NCI-H187 treated with DMSO at 0.1 percent for 48 hours (cell line): ENCODE results near the gene PLAGL2.
"Not testable (repeated sequence)": the region's sequence is repeated elsewhere in the genome, so short reads cannot be mapped to it uniquely, and the experiment has no call there.

Source experiments
- DNase-seq: peaks from one replicate; lab custom pipeline; 2025; lab: John Stamatoyannopoulos, UW

Gene PLAGL2

GRCh38 chr20:32203356-32204204 is 4.0 kb downstream of the PLAGL2 start:
- no peak for DNase-seq

DNA sequence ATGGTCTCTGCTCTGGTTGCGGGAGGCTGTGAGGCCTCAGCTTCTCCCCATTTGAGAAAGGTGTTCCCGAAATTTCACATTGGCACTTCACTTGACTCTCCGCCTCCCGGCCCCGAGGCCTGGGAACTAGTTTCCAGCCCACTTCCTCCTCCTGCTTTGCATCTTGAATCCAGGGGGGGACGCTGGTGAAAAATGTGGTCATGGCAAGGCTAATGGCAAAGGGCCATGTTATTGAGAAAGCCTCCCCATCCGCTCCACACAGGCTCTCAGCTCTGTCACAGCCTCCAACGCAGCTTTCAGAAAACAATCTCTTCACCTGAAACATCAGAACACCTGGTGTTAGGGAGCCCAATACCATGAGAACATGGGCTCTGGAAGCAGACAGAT is 5.6 kb downstream of the PLAGL2 start:
- DNase-seq: no peak

GRCh38 chr20:32201296-32201976 is 6.1 kb downstream of the PLAGL2 start:
- DNase-seq: no peak

DNA sequence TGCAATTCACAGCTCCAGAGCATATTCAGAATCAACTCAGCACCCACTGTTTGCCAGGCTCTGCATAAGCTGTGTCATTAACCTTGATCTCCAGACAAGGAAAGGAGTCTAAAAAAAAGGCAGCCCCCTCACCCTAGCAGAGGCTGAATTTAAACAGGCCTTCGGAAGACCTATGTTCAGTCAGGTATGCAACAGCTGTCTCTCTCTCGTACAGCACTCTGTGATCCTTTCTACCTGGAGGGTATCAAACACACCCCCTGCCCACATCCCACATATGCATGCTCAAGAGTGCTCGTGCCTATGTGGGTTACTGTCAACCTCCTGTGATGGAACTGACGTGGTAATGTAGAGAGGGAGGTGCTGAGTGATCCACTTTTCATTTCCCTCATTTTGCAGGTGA is 8.5 kb downstream of the PLAGL2 start:
- no peak for DNase-seq

- not testable (repeated sequence) for DNase-seq
These were observed 10.4 kb downstream of the PLAGL2 start for GRCh38 chr20:32197136-32197535.

DNA sequence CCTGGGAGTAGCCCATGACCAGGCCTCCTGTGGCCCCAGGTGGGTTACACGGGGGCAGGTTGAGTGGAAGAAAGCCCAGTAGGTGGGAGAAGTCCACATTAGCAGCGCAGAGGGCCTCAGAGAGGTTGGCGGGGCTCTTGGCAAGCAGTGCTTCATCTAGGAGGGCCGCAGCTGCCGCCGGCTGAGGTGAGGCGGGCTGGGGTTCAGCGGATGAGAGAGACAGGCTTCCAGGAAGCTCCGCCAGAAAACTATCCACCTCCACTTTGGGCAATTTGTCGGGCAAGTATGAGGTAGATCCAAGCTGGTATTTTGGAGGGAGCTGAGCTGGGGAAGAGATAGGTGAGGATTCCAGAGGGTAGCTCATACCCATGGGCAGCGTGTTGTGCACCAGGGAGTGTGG is 10.9 kb downstream of the PLAGL2 start:
- not testable (repeated sequence) for DNase-seq

DNA sequence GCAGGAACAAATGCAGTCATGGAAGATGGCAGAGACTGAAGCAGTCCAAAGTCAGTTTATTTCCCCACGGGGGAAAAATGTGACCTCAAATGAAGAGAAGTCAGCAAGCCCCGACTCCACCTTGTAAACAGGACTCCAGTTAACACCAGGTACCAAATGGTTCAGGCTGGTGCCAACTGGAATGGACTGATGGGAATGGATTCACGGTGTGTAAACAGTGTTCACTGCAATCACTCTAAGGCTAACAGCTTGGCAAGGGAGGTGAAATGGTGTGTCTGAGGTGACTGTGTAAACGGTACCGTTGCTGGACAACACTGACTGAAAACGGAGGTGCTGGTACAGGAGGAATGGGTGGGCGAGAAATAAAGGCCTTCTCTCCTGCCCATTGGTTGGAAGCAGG is 12.0 kb downstream of the PLAGL2 start:
- DNase-seq: no peak

GRCh38 chr20:32193996-32194395 is 13.5 kb downstream of the PLAGL2 start:
- DNase-seq: no peak

- not testable (repeated sequence) for DNase-seq
These were observed 14.2 kb downstream of the PLAGL2 start for GRCh38 chr20:32193336-32193735.

DNA sequence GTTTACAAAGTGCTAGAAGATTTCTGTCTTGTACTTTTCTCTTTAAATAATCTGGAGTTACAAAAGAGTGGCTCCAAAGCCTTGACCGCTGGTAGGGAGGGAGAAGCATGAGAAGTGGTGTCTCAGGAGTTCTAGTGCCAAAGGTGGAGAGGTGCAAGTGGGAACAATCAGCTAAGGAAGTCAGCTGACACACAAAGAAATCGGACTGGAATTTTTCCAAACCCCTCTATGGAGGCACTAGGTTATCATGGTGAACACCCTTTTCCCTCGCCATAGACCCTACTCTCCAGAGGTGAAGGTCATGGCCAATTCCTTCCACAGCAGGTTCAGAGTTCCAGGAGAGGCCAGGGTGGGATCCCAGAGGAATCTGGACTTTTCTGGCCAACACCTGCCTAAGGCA is 14.8 kb downstream of the PLAGL2 start:
- no peak for DNase-seq

GRCh38 chr20:32191873-32192272 is 15.7 kb downstream of the PLAGL2 start:
- DNase-seq: no peak

DNA sequence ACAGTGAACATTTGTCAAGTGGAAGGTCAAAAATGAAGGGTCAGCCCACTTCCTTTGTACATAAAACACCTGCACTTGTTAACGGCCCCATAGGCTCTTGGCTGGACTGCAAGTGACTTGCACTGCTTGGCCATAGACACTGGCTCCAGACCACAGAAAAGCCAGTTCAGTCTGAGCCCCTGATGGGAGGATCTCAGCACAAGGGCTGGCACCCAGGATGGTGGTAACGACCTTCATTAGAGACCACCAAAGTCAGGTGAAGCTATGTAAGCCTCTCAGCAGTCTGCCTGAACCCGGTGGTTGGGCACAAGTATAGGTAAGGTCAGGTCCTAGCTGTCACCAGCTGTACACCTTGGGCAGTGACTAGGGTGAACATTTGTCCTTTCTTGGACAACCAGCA is 16.1 kb downstream of the PLAGL2 start:
- no peak for DNase-seq

DNA sequence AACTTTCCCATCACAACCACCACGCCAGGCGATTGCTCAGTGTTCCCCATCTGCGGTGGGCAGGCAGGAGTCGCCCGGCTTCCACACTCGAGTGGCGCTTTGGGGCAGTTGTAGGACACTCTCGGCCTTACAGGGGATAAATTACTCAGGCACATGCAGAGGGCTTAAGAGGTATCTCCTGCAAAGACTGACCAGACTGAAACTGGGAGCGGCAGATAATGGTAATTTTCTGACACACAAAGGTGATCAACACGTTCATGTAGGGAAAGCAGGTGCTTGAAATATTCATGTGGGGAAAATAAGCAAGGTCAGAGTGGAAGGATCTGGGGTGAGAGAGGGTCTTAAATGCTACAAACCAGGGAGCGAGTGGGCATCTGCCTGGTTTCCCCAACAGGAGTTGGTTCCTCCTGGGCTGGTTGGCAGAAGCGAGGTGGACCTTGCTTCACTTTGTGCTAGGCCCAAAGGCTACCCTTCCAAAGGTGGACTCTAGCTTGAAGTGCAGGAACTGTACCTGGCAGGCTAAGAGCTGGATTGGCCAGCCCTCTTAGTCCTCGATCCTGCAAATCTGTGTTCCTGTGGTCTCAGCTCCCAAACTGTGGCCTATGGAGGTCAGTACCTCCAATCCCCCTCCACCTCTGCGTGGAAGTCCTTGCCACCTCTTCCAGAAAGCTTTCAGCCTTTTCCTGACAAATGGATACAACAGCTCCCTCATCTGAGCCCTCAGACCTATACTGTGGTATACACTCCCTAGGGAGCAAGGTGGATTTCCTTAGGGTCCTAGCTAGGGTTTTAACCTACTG is 16.7 kb downstream of the PLAGL2 start:
- DNase-seq: no peak

GRCh38 chr20:32189691-32190615 is 17.6 kb downstream of the PLAGL2 start:
- no peak for DNase-seq

DNA sequence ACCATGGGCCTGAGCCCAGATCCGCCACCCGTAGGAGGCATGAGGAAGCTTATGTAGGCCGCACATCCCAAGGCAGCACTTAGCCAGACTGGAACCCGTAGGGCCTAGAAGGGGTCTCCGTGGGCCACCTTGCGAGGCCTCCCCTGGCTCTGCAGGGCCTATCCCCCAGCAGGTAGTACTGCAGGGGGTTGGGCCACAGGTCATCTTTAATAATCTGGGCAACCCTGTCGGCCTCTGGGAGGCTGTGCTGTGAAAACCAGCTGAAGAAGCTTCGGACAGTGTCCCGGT is 18.5 kb downstream of the PLAGL2 start:
- DNase-seq: no peak

- no peak for DNase-seq
These were observed 19.0 kb downstream of the PLAGL2 start for GRCh38 chr20:32188376-32189122.

GRCh38 chr20:32186506-32186905 is 21.0 kb downstream of the PLAGL2 start:
- no peak for DNase-seq

- no peak for DNase-seq
These were observed 22.5 kb downstream of the PLAGL2 start for GRCh38 chr20:32184961-32185603.

- no peak for DNase-seq
These were observed 23.5 kb downstream of the PLAGL2 start for GRCh38 chr20:32183947-32184635.

DNA sequence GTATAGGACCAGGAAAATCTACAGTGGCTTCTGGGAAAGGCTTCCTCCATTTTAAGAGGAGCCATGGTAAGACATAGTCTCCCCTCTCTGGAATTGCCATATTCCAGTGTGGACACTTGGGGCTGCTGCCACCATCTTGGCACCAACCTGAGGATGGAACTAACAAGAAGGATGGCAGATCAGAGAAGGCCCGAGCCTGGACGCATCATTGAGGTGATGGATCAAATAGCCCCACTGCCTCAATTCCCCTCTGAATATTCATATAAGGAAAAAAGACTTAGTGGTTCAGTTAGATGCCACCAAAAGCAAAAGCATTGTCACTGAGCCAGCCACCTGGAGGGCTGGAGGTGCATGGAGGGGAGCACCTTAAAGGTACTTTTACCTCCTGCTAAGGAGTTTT is 25.9 kb downstream of the PLAGL2 start:
- DNase-seq: no peak
